AG20443 (cell line): ENCODE results near the gene SPOCK2.
A peak's percentile ranks its signal among the peaks of the same experiment; 100 is the strongest.

ENCODE experiments used
- DNase-seq: peaks from one replicate; pipeline ENCODE4 v3.0.0; 2012; ENCODE audit warnings: low spot score, mixed read lengths

Gene SPOCK2

GRCh38 chr10:72107325-72108003 is 19.1 kb upstream of the SPOCK2 start:
- DNase-seq, result no peak

GRCh38 chr10:72106896-72107295 is 18.5 kb upstream of the SPOCK2 start:
- no peak for DNase-seq

GRCh38 chr10:72106154-72106849 is 18.0 kb upstream of the SPOCK2 start:
- no peak for DNase-seq

- DNase-seq, result no peak
Measured at GRCh38 chr10:72105710-72106109, 17.4 kb upstream of the SPOCK2 start.

GRCh38 chr10:72105098-72105475 is 16.7 kb upstream of the SPOCK2 start:
- no peak for DNase-seq

GRCh38 chr10:72104472-72105097 is 16.2 kb upstream of the SPOCK2 start:
- peak; percentile 47 for DNase-seq

GRCh38 chr10:72099600-72099921 is 11.2 kb upstream of the SPOCK2 start:
- no peak for DNase-seq

GRCh38 chr10:72098836-72099599 is 10.7 kb upstream of the SPOCK2 start:
- DNase-seq, result no peak

GRCh38 chr10:72098301-72098835 is 10.0 kb upstream of the SPOCK2 start:
- no peak for DNase-seq

- DNase-seq, result peak; percentile 80
Measured at GRCh38 chr10:72097448-72098300, 9.3 kb upstream of the SPOCK2 start.

GRCh38 chr10:72096115-72097000 is 8.0 kb upstream of the SPOCK2 start:
- DNase-seq, result no peak

GRCh38 chr10:72095195-72095594 is 6.8 kb upstream of the SPOCK2 start:
- no peak for DNase-seq

GRCh38 chr10:72094574-72094973 is 6.2 kb upstream of the SPOCK2 start:
- DNase-seq, result no peak

- no peak for DNase-seq
Measured at GRCh38 chr10:72093450-72093849, 5.1 kb upstream of the SPOCK2 start.

- no peak for DNase-seq
Measured at GRCh38 chr10:72092987-72093386, 4.6 kb upstream of the SPOCK2 start.

GRCh38 chr10:72092171-72092924 is 4.0 kb upstream of the SPOCK2 start:
- DNase-seq, result no peak

GRCh38 chr10:72090326-72090725 is 2.0 kb upstream of the SPOCK2 start:
- no peak for DNase-seq

GRCh38 chr10:72089618-72090017 is 1.3 kb upstream of the SPOCK2 start:
- no peak for DNase-seq

- DNase-seq, result peak; percentile 57
Measured at GRCh38 chr10:72088889-72089575, 681 bp upstream of the SPOCK2 start.
